ENCODE results near the gene TRIO. TPM values are rescaled to one million over a fixed set of nuclear protein-coding genes. Genes with fewer than 3 reads are reported as not detected.

TRIO gene
- total and polyA plus RNA-seq, 4 experiments from 2014 or later, result 0.09 to 11.5 (median 9.7) TPM; not detected in 1

- H3K36me3 Mint-ChIP-seq, result no peaks in the 10 kb centered on the region
- no peak overlapping the region for H3K4me3 Mint-ChIP-seq
These were observed 99.8 kb downstream of the TRIO start for GRCh38 chr5:14242871-14243383.

DNA sequence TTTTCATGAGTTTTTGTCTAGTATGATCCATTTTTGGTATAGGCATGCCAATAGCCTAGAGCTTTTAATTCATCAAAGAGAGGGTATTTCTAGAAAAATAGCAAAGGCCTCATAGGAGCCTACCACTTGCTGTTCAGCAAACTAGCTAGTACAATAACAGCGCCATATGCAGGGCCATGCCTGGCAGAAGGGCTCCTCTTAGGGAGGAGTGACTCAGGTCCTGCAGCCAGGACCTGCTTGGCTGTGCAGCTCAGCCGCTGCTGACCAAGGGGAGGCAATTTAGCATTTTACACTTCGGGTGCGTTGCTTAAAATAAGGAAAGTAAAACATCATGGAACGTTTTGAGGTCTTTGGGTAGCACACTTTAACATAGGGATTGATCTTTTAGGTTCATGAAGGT is 100.6 kb downstream of the TRIO start:
- Histone ChIP-seq H3K27ac (ENCODE audit: low read depth, low read length) (no peak overlapping the region), H3K9me3 (ENCODE audit: control insufficient read depth in 1 of 2, low read length in 2 of 2) (no peaks in the 10 kb centered on the region), H3K27me3 (ENCODE audit: insufficient read depth, low read length) (no peaks in the 10 kb centered on the region), H3K36me3 (ENCODE audit: insufficient read depth, low read length) (no peaks in the 10 kb centered on the region), H3K4me1 (ENCODE audit: insufficient read depth, low read length) (no peaks in the 10 kb centered on the region), H3K4me3 (ENCODE audit: low read length in 2 of 2) (no peak overlapping the region)
- ChIA-PET CTCF (ENCODE audit: partially characterized antibody) (no interaction called here), POLR2A (ENCODE audit: partially characterized antibody) (no interaction called here)
- intact Hi-C loops (cut with micrococcal nuclease), result no loop called here
- Mint-ChIP-seq H3K27me3 (peaks cover 0 to 7% of the 10 kb centered on the region in 2 donors), H3K9me3 (no peaks in the 10 kb centered on the region), H3K4me3 (no peak overlapping the region), H3K36me3 (no peaks in the 10 kb centered on the region), H3K4me1 (no peaks in the 10 kb centered on the region), H3K27ac (no peak overlapping the region)
- no peak for DNase-seq

More at GRCh38 chr5:14242871-14243383, 99.8 kb downstream of the TRIO start:
- intact Hi-C loops (cut with micrococcal nuclease), result no loop called here
- Mint-ChIP-seq H3K9me3 (no peaks in the 10 kb centered on the region), H3K27me3 (peaks cover 0 to 7% of the 10 kb centered on the region in 2 donors), H3K4me1 (no peaks in the 10 kb centered on the region), H3K27ac (no peak overlapping the region)
- ChIA-PET CTCF (ENCODE audit: partially characterized antibody) (no interaction called here), POLR2A (ENCODE audit: partially characterized antibody) (no interaction called here)
- H3K4me3 ChIP-seq (ENCODE audit: low read length in 2 of 2), result no peak overlapping the region
- no peak overlapping the region for H3K27ac ChIP-seq (ENCODE audit: low read depth, low read length)
- DNase-seq, result no peak
- no peaks in the 10 kb centered on the region for H3K36me3 ChIP-seq (ENCODE audit: insufficient read depth, low read length)
- H3K4me1 ChIP-seq (ENCODE audit: insufficient read depth, low read length), result no peaks in the 10 kb centered on the region
- H3K9me3 ChIP-seq (ENCODE audit: control insufficient read depth in 1 of 2, low read length in 2 of 2), result no peaks in the 10 kb centered on the region
- H3K27me3 ChIP-seq (ENCODE audit: insufficient read depth, low read length), result no peaks in the 10 kb centered on the region

DNA sequence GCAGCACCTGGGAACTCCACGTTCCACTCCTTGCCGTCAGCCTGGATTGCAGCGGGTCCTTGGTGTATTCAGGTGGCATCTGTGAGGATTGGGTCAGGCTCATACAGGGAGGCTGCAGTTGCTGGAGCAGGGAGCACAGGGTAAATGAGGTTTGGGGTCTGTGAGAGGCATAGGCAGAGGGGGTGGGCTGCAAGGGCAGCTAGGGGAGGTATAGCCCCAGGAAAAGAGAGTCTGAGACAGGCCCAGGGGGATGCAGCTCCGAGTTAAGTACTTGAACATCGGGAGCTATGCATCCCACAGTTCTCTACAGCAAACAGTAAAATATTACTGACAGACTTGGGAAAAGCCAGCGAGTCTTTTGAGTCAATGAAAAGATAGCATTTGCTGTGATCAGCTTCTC is 101.6 kb downstream of the TRIO start:
- no peak overlapping the region for H3K4me3 ChIP-seq (ENCODE audit: low read length in 2 of 2)
- Mint-ChIP-seq H3K27ac (peak overlapping the region in 1 of 7 donors; percentile 51), H3K36me3 (no peaks in the 10 kb centered on the region), H3K9me3 (no peaks in the 10 kb centered on the region), H3K4me3 (no peak overlapping the region), H3K4me1 (no peaks in the 10 kb centered on the region), H3K27me3 (peaks cover 0 to 7% of the 10 kb centered on the region in 2 donors)
- H3K36me3 ChIP-seq (ENCODE audit: insufficient read depth, low read length), result no peaks in the 10 kb centered on the region
- no peaks in the 10 kb centered on the region for H3K27me3 ChIP-seq (ENCODE audit: insufficient read depth, low read length)
- POLR2A ChIA-PET (ENCODE audit: partially characterized antibody), result no interaction called here
- no peak for DNase-seq
- no peaks in the 10 kb centered on the region for H3K4me1 ChIP-seq (ENCODE audit: insufficient read depth, low read length)
- CTCF ChIA-PET (ENCODE audit: partially characterized antibody), result no interaction called here
- intact Hi-C loops (cut with micrococcal nuclease), result no loop called here
- no peak overlapping the region for H3K27ac ChIP-seq (ENCODE audit: low read depth, low read length)
- no peaks in the 10 kb centered on the region for H3K9me3 ChIP-seq (ENCODE audit: control insufficient read depth in 1 of 2, low read length in 2 of 2)

GRCh38 chr5:14245132-14245925 is 102.2 kb downstream of the TRIO start:
- no peak for DNase-seq
- no peak overlapping the region for H3K4me3 ChIP-seq (ENCODE audit: low read length in 2 of 2)
- no peaks in the 10 kb centered on the region for H3K27me3 ChIP-seq (ENCODE audit: insufficient read depth, low read length)
- ChIA-PET POLR2A (ENCODE audit: partially characterized antibody) (no interaction called here), CTCF (ENCODE audit: partially characterized antibody) (no interaction called here)
- no peaks in the 10 kb centered on the region for H3K36me3 Mint-ChIP-seq
- peaks cover 0 to 7% of the 10 kb centered on the region in 2 donors for H3K27me3 Mint-ChIP-seq
- H3K4me1 ChIP-seq (ENCODE audit: insufficient read depth, low read length), result no peaks in the 10 kb centered on the region
- no peaks in the 10 kb centered on the region for H3K36me3 ChIP-seq (ENCODE audit: insufficient read depth, low read length)
- no peaks in the 10 kb centered on the region for H3K9me3 ChIP-seq (ENCODE audit: control insufficient read depth in 1 of 2, low read length in 2 of 2)
- intact Hi-C loops (cut with micrococcal nuclease), result no loop called here
- H3K27ac ChIP-seq (ENCODE audit: low read depth, low read length), result no peak overlapping the region
- no peak overlapping the region for H3K4me3 Mint-ChIP-seq
- no peak overlapping the region for H3K27ac Mint-ChIP-seq
- no peaks in the 10 kb centered on the region for H3K9me3 Mint-ChIP-seq
- H3K4me1 Mint-ChIP-seq, result no peaks in the 10 kb centered on the region

- no peak for DNase-seq
- Mint-ChIP-seq H3K27me3 (peaks cover 0 to 7% of the 10 kb centered on the region in 2 donors), H3K36me3 (no peaks in the 10 kb centered on the region), H3K4me1 (no peaks in the 10 kb centered on the region), H3K27ac (no peak overlapping the region), H3K4me3 (no peak overlapping the region), H3K9me3 (no peaks in the 10 kb centered on the region)
- Histone ChIP-seq H3K36me3 (ENCODE audit: insufficient read depth, low read length) (no peaks in the 10 kb centered on the region), H3K4me1 (ENCODE audit: insufficient read depth, low read length) (no peaks in the 10 kb centered on the region), H3K27ac (ENCODE audit: low read depth, low read length) (no peak overlapping the region), H3K9me3 (ENCODE audit: control insufficient read depth in 1 of 2, low read length in 2 of 2) (no peaks in the 10 kb centered on the region), H3K27me3 (ENCODE audit: insufficient read depth, low read length) (no peaks in the 10 kb centered on the region), H3K4me3 (ENCODE audit: low read length in 2 of 2) (no peak overlapping the region)
- ChIA-PET POLR2A (ENCODE audit: partially characterized antibody) (no interaction called here), CTCF (ENCODE audit: partially characterized antibody) (no interaction called here)
- intact Hi-C loops (cut with micrococcal nuclease), result no loop called here
These were observed 103.4 kb downstream of the TRIO start for GRCh38 chr5:14246350-14247053.

DNA sequence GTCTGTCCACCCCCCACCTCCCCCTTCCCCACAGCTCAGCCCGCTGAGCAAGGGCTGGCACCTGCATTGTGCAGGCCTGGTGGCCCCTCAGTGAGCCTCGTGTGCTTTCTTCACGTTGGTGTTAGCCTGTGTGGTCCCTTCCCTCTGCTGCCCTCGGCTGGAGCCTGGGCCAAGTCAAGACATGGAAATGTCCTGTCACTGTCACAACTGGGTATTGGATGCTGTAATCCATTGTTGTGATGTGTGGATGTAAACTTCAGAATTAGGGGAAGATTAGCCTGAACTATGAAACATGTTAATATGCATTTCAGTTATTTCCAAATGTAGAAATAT is 103.9 kb downstream of the TRIO start:
- ChIA-PET POLR2A (ENCODE audit: partially characterized antibody) (no interaction called here), CTCF (ENCODE audit: partially characterized antibody) (no interaction called here)
- DNase-seq, result no peak
- Histone ChIP-seq H3K9me3 (ENCODE audit: control insufficient read depth in 1 of 2, low read length in 2 of 2) (no peaks in the 10 kb centered on the region), H3K27ac (ENCODE audit: low read depth, low read length) (no peak overlapping the region), H3K36me3 (ENCODE audit: insufficient read depth, low read length) (no peaks in the 10 kb centered on the region), H3K27me3 (ENCODE audit: insufficient read depth, low read length) (no peaks in the 10 kb centered on the region), H3K4me3 (ENCODE audit: low read length in 2 of 2) (no peak overlapping the region), H3K4me1 (ENCODE audit: insufficient read depth, low read length) (no peaks in the 10 kb centered on the region)
- Mint-ChIP-seq H3K4me1 (no peaks in the 10 kb centered on the region), H3K27ac (no peak overlapping the region), H3K36me3 (no peaks in the 10 kb centered on the region), H3K27me3 (peaks cover 0 to 7% of the 10 kb centered on the region in 2 donors), H3K4me3 (no peak overlapping the region), H3K9me3 (no peaks in the 10 kb centered on the region)
- intact Hi-C loops (cut with micrococcal nuclease), result no loop called here

DNA sequence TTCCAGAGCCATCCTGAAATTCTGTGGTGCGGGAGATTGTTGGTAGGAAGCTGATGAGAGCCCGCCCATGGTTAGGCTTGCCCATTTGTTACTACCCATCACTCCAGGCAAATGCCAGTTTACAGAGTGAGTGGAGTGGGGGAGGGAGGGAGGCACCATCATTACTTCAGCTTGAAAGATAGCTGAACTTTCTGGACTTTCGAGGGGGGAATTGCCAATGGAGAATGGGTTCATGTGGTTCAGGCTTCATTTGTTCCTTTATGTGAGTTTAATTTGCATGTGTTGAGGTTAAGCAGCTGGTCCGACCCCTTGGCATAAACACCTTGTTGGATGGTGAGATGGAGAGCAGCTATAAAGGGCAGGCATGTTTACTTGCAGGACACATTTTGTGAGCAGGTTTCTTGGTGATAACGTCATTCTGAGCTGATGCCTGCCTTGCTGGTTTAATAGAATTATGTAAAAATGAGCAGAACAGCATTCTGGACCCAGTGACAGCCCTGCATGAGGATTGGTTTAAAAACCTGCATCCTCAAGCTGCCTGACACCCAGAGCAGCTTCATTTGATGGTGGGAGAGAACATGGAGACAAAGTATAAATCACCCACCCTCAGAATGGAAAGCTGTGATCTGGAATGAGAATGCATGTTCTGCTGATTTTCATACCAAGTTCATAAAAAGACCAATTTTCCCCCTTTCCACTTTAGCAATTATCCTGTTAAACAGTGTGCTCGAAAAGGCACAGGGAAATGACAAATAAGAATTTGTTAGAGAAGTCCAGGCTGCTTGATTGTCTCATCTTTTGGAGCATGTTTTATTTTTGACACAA is 106.3 kb downstream of the TRIO start:
- Histone ChIP-seq H3K9me3 (ENCODE audit: control insufficient read depth in 1 of 2, low read length in 2 of 2) (no peaks in the 10 kb centered on the region), H3K27me3 (ENCODE audit: insufficient read depth, low read length) (no peaks in the 10 kb centered on the region), H3K27ac (ENCODE audit: low read depth, low read length) (no peak overlapping the region), H3K36me3 (ENCODE audit: insufficient read depth, low read length) (no peaks in the 10 kb centered on the region), H3K4me3 (ENCODE audit: low read length in 2 of 2) (no peak overlapping the region), H3K4me1 (ENCODE audit: insufficient read depth, low read length) (no peaks in the 10 kb centered on the region)
- H3K36me3 Mint-ChIP-seq, result no peaks in the 10 kb centered on the region
- no peak overlapping the region for H3K4me3 Mint-ChIP-seq
- H3K27ac Mint-ChIP-seq, result no peak overlapping the region
- peaks cover 2 to 10% of the 10 kb centered on the region in 2 donors for H3K27me3 Mint-ChIP-seq
- no peaks in the 10 kb centered on the region for H3K4me1 Mint-ChIP-seq
- H3K9me3 Mint-ChIP-seq, result peaks cover 0 to 2% (median 0%) of the 10 kb centered on the region in 8 donors
- DNase-seq, result no peak
- ChIA-PET POLR2A (ENCODE audit: partially characterized antibody) (no interaction called here), CTCF (ENCODE audit: partially characterized antibody) (no interaction called here)
- intact Hi-C loops (cut with micrococcal nuclease), result no loop called here

All from CD4-positive, alpha-beta memory T cell (primary cell).